Stimulated activated effector memory CD8-positive, alpha-beta T cell treated with anti-CD3 and anti-CD28 coated beads, Interleukin-12 subunit alpha, Interleukin-12 subunit beta, amount 100 ng/mL, for 72 hours (primary cell): Measurements from ENCODE around the gene USH2A.
"Not testable (repeated sequence)": the region's sequence is repeated elsewhere in the genome, so short reads cannot be mapped to it uniquely, and the experiment has no call there.

ENCODE experiments used
- ATAC-seq: fragments of 150-1000 bp; cut with Tn5 transposase; 2 replicates; pipeline ENCODE4 v1.10.0; 2021
- DNase-seq, 2 donors: peaks; one replicate each; pipeline ENCODE4 v3.0.0; 2021 to 2022; ENCODE audit warnings: low spot score in 2 of 2
- H3K27ac Mint-ChIP-seq: one replicate; pipeline ENCODE4 v1.8.0; 2022; ENCODE audit warnings: mild to moderate bottlenecking, mixed read lengths
- H3K36me3 Mint-ChIP-seq: one replicate; pipeline ENCODE4 v1.8.0; 2022; ENCODE audit warnings: mild to moderate bottlenecking, mixed read lengths
- H3K4me1 Mint-ChIP-seq: one replicate; pipeline ENCODE4 v1.8.0; 2022; ENCODE audit warnings: mixed read lengths
- H3K4me3 Mint-ChIP-seq: one replicate; pipeline ENCODE4 v1.8.0; 2022; ENCODE audit warnings: mild to moderate bottlenecking, mixed read lengths
- H3K9me3 Mint-ChIP-seq: one replicate; pipeline ENCODE4 v1.8.0; 2022; ENCODE audit warnings: mixed read lengths

The USH2A gene

DNA sequence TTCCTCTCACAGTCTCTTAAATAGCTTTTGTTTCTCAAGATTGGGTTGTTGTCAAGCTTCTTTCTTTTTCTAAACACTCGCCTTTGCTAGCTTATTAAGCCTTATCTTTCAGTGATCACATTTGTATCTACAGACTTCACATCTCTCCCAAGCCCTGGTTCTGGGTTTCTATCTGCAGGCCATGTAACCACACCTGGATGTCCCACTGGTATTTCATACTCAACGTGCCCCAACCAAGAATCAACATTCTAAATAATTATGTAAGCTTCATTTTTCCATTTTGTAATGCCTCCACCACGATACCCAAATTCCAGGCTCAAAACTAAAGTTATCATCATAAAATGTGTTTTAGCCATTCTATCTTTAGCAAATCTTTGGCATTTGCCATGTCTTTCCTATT lies 372.2 kb downstream of the USH2A start:
- no peaks in the 10 kb centered on the region for H3K4me1 Mint-ChIP-seq
- no peaks in the 10 kb centered on the region for H3K36me3 Mint-ChIP-seq
- no peak overlapping the region for H3K27ac Mint-ChIP-seq
- H3K9me3 Mint-ChIP-seq: peaks cover 24% of the 10 kb centered on the region
- H3K4me3 Mint-ChIP-seq: no peak overlapping the region
- ATAC-seq (no peak), DNase-seq (no peak)

- ATAC-seq (no peak), DNase-seq (no peak)
- no peaks in the 10 kb centered on the region for H3K4me1 Mint-ChIP-seq
- peaks cover 24% of the 10 kb centered on the region for H3K9me3 Mint-ChIP-seq
- no peak overlapping the region for H3K27ac Mint-ChIP-seq
- no peak overlapping the region for H3K4me3 Mint-ChIP-seq
- H3K36me3 Mint-ChIP-seq: no peaks in the 10 kb centered on the region
Measured at GRCh38 chr1:216049741-216050430, 373.4 kb downstream of the USH2A start.

DNA sequence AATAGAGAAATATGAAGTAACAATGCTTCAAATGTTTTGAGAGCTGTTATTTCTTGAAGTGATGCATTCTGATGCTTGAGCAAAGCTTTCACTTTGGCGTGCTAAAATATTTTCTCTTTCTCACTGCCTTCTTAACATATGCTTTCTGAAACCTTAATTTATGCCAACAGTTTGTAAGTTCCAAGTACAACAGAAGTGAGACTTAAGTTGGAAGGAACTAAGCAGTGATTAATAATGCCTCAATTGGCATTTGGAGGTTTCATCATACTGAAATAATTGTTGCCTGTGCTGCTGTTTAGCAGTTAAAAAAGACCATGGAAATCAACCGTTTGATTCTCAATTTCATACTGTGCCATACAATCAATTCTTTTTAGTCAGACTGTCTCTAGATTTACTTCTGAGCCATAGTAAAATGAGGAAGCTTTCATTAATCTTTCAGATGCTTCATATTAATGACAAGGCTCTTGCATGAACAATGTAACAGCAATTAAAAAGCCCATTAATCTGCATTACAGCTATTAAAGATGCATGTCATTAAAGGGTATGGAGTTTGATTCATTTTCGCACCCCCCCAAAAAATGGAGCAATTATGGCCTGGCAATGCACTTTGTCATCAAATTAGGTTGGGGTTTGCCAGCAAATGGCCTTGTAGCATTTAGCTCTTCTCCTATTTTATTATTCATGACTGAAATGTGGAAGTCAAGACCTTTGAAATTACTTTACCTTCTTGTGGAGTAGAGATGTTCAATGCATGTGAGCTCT lies 375.3 kb downstream of the USH2A start:
- H3K36me3 Mint-ChIP-seq: no peaks in the 10 kb centered on the region
- H3K9me3 Mint-ChIP-seq: peaks cover 29% of the 10 kb centered on the region
- DNase-seq: no peak
- ATAC-seq: no peak
- no peak overlapping the region for H3K4me3 Mint-ChIP-seq
- no peaks in the 10 kb centered on the region for H3K4me1 Mint-ChIP-seq
- no peak overlapping the region for H3K27ac Mint-ChIP-seq

- no peak for DNase-seq
- Mint-ChIP-seq H3K9me3 (peaks cover 28% of the 10 kb centered on the region), H3K4me1 (no peaks in the 10 kb centered on the region), H3K27ac (no peak overlapping the region), H3K36me3 (no peaks in the 10 kb centered on the region), H3K4me3 (no peak overlapping the region)
- ATAC-seq: no peak
Measured at GRCh38 chr1:216046336-216046735, 376.9 kb downstream of the USH2A start.

GRCh38 chr1:216045400-216045799 lies 377.8 kb downstream of the USH2A start:
- H3K27ac Mint-ChIP-seq: no peak overlapping the region
- H3K4me1 Mint-ChIP-seq: no peaks in the 10 kb centered on the region
- no peaks in the 10 kb centered on the region for H3K36me3 Mint-ChIP-seq
- DNase-seq (no peak), ATAC-seq (no peak)
- H3K4me3 Mint-ChIP-seq: no peak overlapping the region
- H3K9me3 Mint-ChIP-seq: peaks cover 23% of the 10 kb centered on the region

- H3K4me1 Mint-ChIP-seq: no peaks in the 10 kb centered on the region
- H3K36me3 Mint-ChIP-seq: no peaks in the 10 kb centered on the region
- H3K9me3 Mint-ChIP-seq: peaks cover 21% of the 10 kb centered on the region
- no peak for ATAC-seq
- no peak for DNase-seq
- no peak overlapping the region for H3K4me3 Mint-ChIP-seq
- H3K27ac Mint-ChIP-seq: no peak overlapping the region
Measured at GRCh38 chr1:216044538-216044937, 378.7 kb downstream of the USH2A start.

DNA sequence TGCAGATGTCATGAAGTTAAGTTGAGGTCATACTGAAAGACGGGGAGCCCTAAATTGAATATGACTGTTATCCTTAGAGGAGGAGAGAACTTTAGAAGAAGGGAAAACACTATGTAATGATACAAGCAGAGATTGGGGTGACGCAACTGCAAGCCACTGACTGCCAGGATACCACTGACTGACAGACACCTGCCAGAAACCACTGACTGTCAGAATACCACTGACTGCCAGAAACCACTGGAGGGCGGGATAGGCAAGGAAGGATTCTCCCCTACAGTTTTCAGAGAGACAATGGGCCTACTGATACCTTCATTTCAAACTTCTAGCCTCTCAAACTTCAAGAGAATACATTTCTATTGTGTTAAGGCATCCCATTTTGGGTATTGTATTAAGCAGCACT lies 388.7 kb downstream of the USH2A start:
- peaks cover 23% of the 10 kb centered on the region for H3K9me3 Mint-ChIP-seq
- no peaks in the 10 kb centered on the region for H3K36me3 Mint-ChIP-seq
- ATAC-seq (no peak), DNase-seq (no peak)
- no peaks in the 10 kb centered on the region for H3K4me1 Mint-ChIP-seq
- no peak overlapping the region for H3K27ac Mint-ChIP-seq
- no peak overlapping the region for H3K4me3 Mint-ChIP-seq

- no peak overlapping the region for H3K27ac Mint-ChIP-seq
- H3K9me3 Mint-ChIP-seq: peaks cover 19% of the 10 kb centered on the region
- H3K4me3 Mint-ChIP-seq: no peak overlapping the region
- ATAC-seq (no peak), DNase-seq (no peak)
- H3K36me3 Mint-ChIP-seq: no peaks in the 10 kb centered on the region
- no peaks in the 10 kb centered on the region for H3K4me1 Mint-ChIP-seq
Measured at GRCh38 chr1:216032961-216033614, 390.2 kb downstream of the USH2A start.

GRCh38 chr1:216032284-216032683 lies 391.0 kb downstream of the USH2A start:
- H3K9me3 Mint-ChIP-seq: peaks cover 18% of the 10 kb centered on the region
- DNase-seq (no peak), ATAC-seq (no peak)
- H3K4me1 Mint-ChIP-seq: no peaks in the 10 kb centered on the region
- H3K4me3 Mint-ChIP-seq: no peak overlapping the region
- H3K36me3 Mint-ChIP-seq: no peaks in the 10 kb centered on the region
- no peak overlapping the region for H3K27ac Mint-ChIP-seq

GRCh38 chr1:216028631-216029030 lies 394.6 kb downstream of the USH2A start:
- no peak overlapping the region for H3K4me3 Mint-ChIP-seq
- H3K27ac Mint-ChIP-seq: no peak overlapping the region
- DNase-seq (no peak), ATAC-seq (no peak)
- no peaks in the 10 kb centered on the region for H3K4me1 Mint-ChIP-seq
- peaks cover 10% of the 10 kb centered on the region for H3K9me3 Mint-ChIP-seq
- H3K36me3 Mint-ChIP-seq: no peaks in the 10 kb centered on the region

- no peaks in the 10 kb centered on the region for H3K4me1 Mint-ChIP-seq
- H3K4me3 Mint-ChIP-seq: no peak overlapping the region
- H3K27ac Mint-ChIP-seq: no peak overlapping the region
- ATAC-seq: no peak
- peaks cover 19% of the 10 kb centered on the region for H3K9me3 Mint-ChIP-seq
- no peak for DNase-seq
- H3K36me3 Mint-ChIP-seq: no peaks in the 10 kb centered on the region
Measured at GRCh38 chr1:216024546-216024945, 398.7 kb downstream of the USH2A start.

- ATAC-seq: no peak
- peaks cover 28% of the 10 kb centered on the region for H3K9me3 Mint-ChIP-seq
- H3K27ac Mint-ChIP-seq: no peak overlapping the region
- H3K4me3 Mint-ChIP-seq: no peak overlapping the region
- no peak for DNase-seq
- H3K36me3 Mint-ChIP-seq: no peaks in the 10 kb centered on the region
- H3K4me1 Mint-ChIP-seq: no peaks in the 10 kb centered on the region
Measured at GRCh38 chr1:216020743-216021345, 402.4 kb downstream of the USH2A start.

DNA sequence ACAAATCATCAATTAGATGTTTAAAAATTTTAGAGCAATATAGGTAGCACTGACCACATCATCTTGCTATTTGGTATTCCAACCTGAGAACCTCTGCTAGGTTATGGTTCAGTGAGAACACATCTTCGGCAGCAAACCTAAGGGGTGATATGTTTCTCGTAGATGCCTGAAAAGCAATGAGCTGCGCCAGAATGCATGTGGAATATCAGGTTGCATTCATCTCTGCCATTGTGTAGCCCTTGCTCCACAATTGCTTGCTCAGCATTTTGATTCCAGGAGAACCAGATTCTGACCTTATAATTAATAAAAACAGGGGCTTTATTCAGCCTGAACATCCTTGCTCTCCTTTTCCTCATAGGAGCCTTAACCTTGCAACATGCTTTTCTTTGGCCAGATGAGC lies 408.1 kb downstream of the USH2A start:
- H3K36me3 Mint-ChIP-seq: no peaks in the 10 kb centered on the region
- DNase-seq: no peak
- peaks cover 28% of the 10 kb centered on the region for H3K9me3 Mint-ChIP-seq
- no peak overlapping the region for H3K4me3 Mint-ChIP-seq
- ATAC-seq: no peak
- no peak overlapping the region for H3K27ac Mint-ChIP-seq
- H3K4me1 Mint-ChIP-seq: no peaks in the 10 kb centered on the region

GRCh38 chr1:216014086-216014485 lies 409.2 kb downstream of the USH2A start:
- Mint-ChIP-seq H3K36me3 (no peaks in the 10 kb centered on the region), H3K27ac (no peak overlapping the region), H3K4me1 (no peaks in the 10 kb centered on the region), H3K4me3 (no peak overlapping the region), H3K9me3 (peaks cover 27% of the 10 kb centered on the region)
- ATAC-seq (no peak), DNase-seq (no peak)

GRCh38 chr1:216009456-216009855 lies 413.8 kb downstream of the USH2A start:
- not testable (repeated sequence) for H3K4me3 Mint-ChIP-seq, DNase-seq, ATAC-seq

More at GRCh38 chr1:216009456-216009855, 413.8 kb downstream of the USH2A start:
- not testable (repeated sequence) for H3K36me3 Mint-ChIP-seq, H3K4me1 Mint-ChIP-seq, H3K27ac Mint-ChIP-seq
- H3K9me3 Mint-ChIP-seq: peaks cover 28% of the 10 kb centered on the region
